HG02938 (cell line): ENCODE results near the gene PDZRN3.

Experiments
- ATAC-seq: cut with Tn5 transposase; IDR thresholded peaks from one replicate; pipeline ENCODE4 v1.9.1; 2021; ENCODE audit warnings: mild to moderate bottlenecking, moderate library complexity; ENCODE audit not compliant: unreplicated experiment

PDZRN3 gene

GRCh38 chr3:73353649-73354217 is 271.0 kb downstream of the PDZRN3 start:
- no peak for ATAC-seq

- no peak for ATAC-seq
These were observed 271.7 kb downstream of the PDZRN3 start for GRCh38 chr3:73352841-73353645.

GRCh38 chr3:73351423-73352071 is 273.2 kb downstream of the PDZRN3 start:
- no peak for ATAC-seq

GRCh38 chr3:73350996-73351395 is 273.7 kb downstream of the PDZRN3 start:
- ATAC-seq: no peak

- ATAC-seq: no peak
These were observed 275.1 kb downstream of the PDZRN3 start for GRCh38 chr3:73349657-73350056.

- no peak for ATAC-seq
These were observed 282.7 kb downstream of the PDZRN3 start for GRCh38 chr3:73342077-73342476.

GRCh38 chr3:73341272-73341935 is 283.3 kb downstream of the PDZRN3 start:
- ATAC-seq: no peak

GRCh38 chr3:73332558-73332957 is 292.2 kb downstream of the PDZRN3 start:
- ATAC-seq: no peak
